H1 (cell line): ENCODE data around the gene PTDSS2. TPM values are rescaled to one million over a fixed set of nuclear protein-coding genes. Genes with fewer than 3 reads are reported as not detected.

Experiments used
- CTCF ChIA-PET: fragments of 300-600 bp; sonication (Branson Sonifier 250); formaldehyde crosslinking; loops from one replicate; lab custom pipeline; 2021; ENCODE audit not compliant: partially characterized antibody; lab: Charles Lee
- POLR2A ChIA-PET: fragments of 300-600 bp; sonication (Branson Sonifier 250); formaldehyde crosslinking; loops from one replicate; lab custom pipeline; 2021; ENCODE audit warnings: inconsistent platforms; ENCODE audit not compliant: partially characterized antibody; lab: Charles Lee
- DNase-seq, 2 experiments: peaks; one replicate each; pipeline versions ENCODE4 v3.0.0 to v3.0.0-alpha.2; 2010 to 2022; ENCODE audit warnings: low spot score in 2 of 2, low read depth in 1 of 2, mixed read lengths in 1 of 2
- FAIRE-seq: peaks from 2 replicates; lab custom pipeline; 2011; peaks lifted over from hg19 to GRCh38; lab: Jason Lieb, UNC
- H2AFZ ChIP-seq: 2 replicates; pipeline ENCODE4 v1.8.1; 2012; ENCODE audit warnings: low read length, inconsistent platforms
- H2AK5ac ChIP-seq: 2 replicates; pipeline ENCODE4 v1.6.1; 2013; ENCODE audit warnings: low read depth, low read length
- H2BK120ac ChIP-seq: replicated peaks from 2 replicates; pipeline ENCODE3; 2013; ENCODE audit warnings: low read depth, low read length, inconsistent platforms
- H2BK12ac ChIP-seq: 2 replicates; pipeline ENCODE4 v1.6.1; 2013; ENCODE audit warnings: low read depth, low read length
- H2BK15ac ChIP-seq: 2 replicates; pipeline ENCODE4 v1.6.1; 2013; ENCODE audit warnings: low read length
- H2BK20ac ChIP-seq: 2 replicates; pipeline ENCODE4 v1.6.1; 2013; ENCODE audit warnings: low read length
- H2BK5ac ChIP-seq: 2 replicates; pipeline ENCODE4 v1.6.1; 2013; ENCODE audit warnings: low read depth, low read length
- H3K14ac ChIP-seq: 2 replicates; pipeline ENCODE4 v1.6.1; 2013; ENCODE audit warnings: inconsistent platforms; ENCODE audit not compliant: insufficient read length
- H3K18ac ChIP-seq: 2 replicates; pipeline ENCODE4 v1.6.1; 2013; ENCODE audit warnings: low read length; ENCODE audit errors: extremely low read depth
- H3K23ac ChIP-seq: 2 replicates; pipeline ENCODE4 v1.6.1; 2013; ENCODE audit warnings: inconsistent platforms; ENCODE audit not compliant: insufficient read length
- H3K23me2 ChIP-seq: 2 replicates; pipeline ENCODE4 v1.6.1; 2013; ENCODE audit warnings: low read depth, low read length
- H3K27ac ChIP-seq: 2 replicates; pipeline ENCODE4 v1.6.1; 2011; ENCODE audit warnings: low read depth, low read length, inconsistent platforms
- H3K27me3 ChIP-seq, 4 experiments: replicated peaks in 1 of 4; 1 replicate in 1 of 4; 2 replicates in 3 of 4; pipeline versions ENCODE4 v1.6.1 to v1.8.1; 2011 to 2013; ENCODE audit warnings: low read length in 3 of 4, mild to moderate bottlenecking in 3 of 4, inconsistent platforms in 2 of 4, mixed read lengths in 2 of 4, moderate library complexity in 1 of 4; ENCODE audit not compliant: control insufficient read depth in 3 of 4, insufficient read depth in 3 of 4; ENCODE audit errors: extremely low read depth in 1 of 4
- H3K36me3 ChIP-seq, 4 experiments: 2 replicates each; pipeline versions ENCODE4 v1.6.1 to v1.8.1; 2011 to 2013; ENCODE audit warnings: mild to moderate bottlenecking in 4 of 4, low read length in 3 of 4, moderate library complexity in 2 of 4, control low read depth in 1 of 4, inconsistent platforms in 1 of 4; ENCODE audit not compliant: insufficient read depth in 4 of 4, control insufficient read depth in 2 of 4
- H3K4ac ChIP-seq: replicated peaks from 2 replicates; pipeline ENCODE3; 2013; ENCODE audit warnings: low read length, low read depth, mixed read lengths, inconsistent platforms; ENCODE audit not compliant: insufficient read length
- H3K4me1 ChIP-seq, 4 experiments: replicated peaks in 1 of 4; 1 replicate in 1 of 4; 2 replicates in 3 of 4; pipeline versions ENCODE4 v1.6.1 to v1.8.1; 2011 to 2013; ENCODE audit warnings: low read length in 3 of 4, inconsistent platforms in 2 of 4, mixed read lengths in 1 of 4; ENCODE audit not compliant: insufficient read depth in 4 of 4, control insufficient read depth in 3 of 4
- H3K4me2 ChIP-seq, 2 experiments: 2 replicates each; pipeline versions ENCODE4 v1.6.1 to v1.8.1; 2011 to 2013; ENCODE audit warnings: low read depth in 2 of 2, low read length in 2 of 2, control low read depth in 1 of 2, inconsistent platforms in 1 of 2, mild to moderate bottlenecking in 1 of 2; ENCODE audit not compliant: insufficient read depth in 1 of 2
- H3K4me3 ChIP-seq, 4 experiments: fragments of 200-600, 300-600 bp in 1 of 4; sonication (generic), shearing (Covaris generic), sonication (Bioruptor Twin) in 1 of 4; 2 replicates each; pipeline versions ENCODE4 v1.5.1 to v1.8.1; 2011 to 2016; ENCODE audit warnings: low read length in 4 of 4, low read depth in 3 of 4, control low read depth in 2 of 4, inconsistent platforms in 2 of 4, mild to moderate bottlenecking in 2 of 4, mixed read lengths in 1 of 4, moderate library complexity in 1 of 4; ENCODE audit not compliant: insufficient read depth in 2 of 4; ENCODE audit errors: extremely low read depth in 1 of 4
- H3K56ac ChIP-seq: replicated peaks from 2 replicates; pipeline ENCODE3; 2013; ENCODE audit warnings: low read depth, mild to moderate bottlenecking, mixed read lengths, low read length, inconsistent platforms; ENCODE audit not compliant: insufficient read length
- H3K79me1 ChIP-seq: 2 replicates; pipeline ENCODE4 v1.6.1; 2013; ENCODE audit warnings: low read depth, low read length, control low read depth
- H3K79me2 ChIP-seq, 2 experiments: 2 replicates each; pipeline versions ENCODE4 v1.6.1 to v1.8.1; 2012 to 2013; ENCODE audit warnings: low read length in 2 of 2, mild to moderate bottlenecking in 2 of 2, inconsistent platforms in 1 of 2; ENCODE audit not compliant: insufficient read depth in 2 of 2, control insufficient read depth in 1 of 2
- H3K9ac ChIP-seq, 4 experiments: replicated peaks in 1 of 4; 1 replicate in 1 of 4; 2 replicates in 3 of 4; pipeline versions ENCODE4 v1.6.1 to v1.8.1; 2011 to 2013; ENCODE audit warnings: low read depth in 3 of 4, low read length in 3 of 4, control low read depth in 2 of 4, mild to moderate bottlenecking in 2 of 4, moderate library complexity in 2 of 4, inconsistent platforms in 1 of 4; ENCODE audit errors: extremely low read depth in 1 of 4
- H3K9me3 ChIP-seq, 2 experiments: 2 replicates each; pipeline versions ENCODE4 v1.6.1 to v1.8.1; 2012 to 2013; ENCODE audit warnings: mild to moderate bottlenecking in 2 of 2, moderate library complexity in 2 of 2, control low read depth in 1 of 2, inconsistent platforms in 1 of 2, low read depth in 1 of 2, low read length in 1 of 2, mixed read lengths in 1 of 2; ENCODE audit not compliant: insufficient read depth in 2 of 2
- H4K20me1 ChIP-seq, 2 experiments: replicated peaks in 1 of 2; 2 replicates each; pipeline versions ENCODE3 to v1.8.1; 2011 to 2013; ENCODE audit warnings: inconsistent platforms in 2 of 2, low read length in 2 of 2, mild to moderate bottlenecking in 1 of 2; ENCODE audit not compliant: insufficient read depth in 2 of 2, control insufficient read depth in 1 of 2
- H4K5ac ChIP-seq: 2 replicates; pipeline ENCODE4 v1.6.1; 2013; ENCODE audit warnings: low read length, low read depth, mixed read lengths, inconsistent platforms; ENCODE audit not compliant: insufficient read length
- H4K8ac ChIP-seq: 2 replicates; pipeline ENCODE4 v1.8.0; 2013; ENCODE audit warnings: mild to moderate bottlenecking, moderate library complexity, low read length, inconsistent platforms; ENCODE audit not compliant: insufficient read depth; ENCODE audit errors: extremely low read depth
- H4K91ac ChIP-seq: replicated peaks from 2 replicates; pipeline ENCODE3; 2013; ENCODE audit warnings: low read length, mixed read lengths, inconsistent platforms; ENCODE audit not compliant: insufficient read length
- ATF2 ChIP-seq: IDR thresholded peaks from 2 replicates; pipeline ENCODE4 v1.6.1; 2012; ENCODE audit warnings: low read length, inconsistent platforms
- CEBPB ChIP-seq: IDR thresholded peaks from 2 replicates; pipeline ENCODE4 v1.6.1; 2012; ENCODE audit warnings: low read depth, low read length
- CHD2 ChIP-seq: IDR thresholded peaks from 2 replicates; pipeline ENCODE4 v1.6.1; 2012; ENCODE audit warnings: low read length, improper control_type of control experiment
- CREB1 ChIP-seq: IDR thresholded peaks from 2 replicates; pipeline ENCODE4 v1.6.1; 2012; ENCODE audit warnings: inconsistent platforms
- JUN ChIP-seq: IDR thresholded peaks from 2 replicates; pipeline ENCODE4 v1.6.1; 2011; ENCODE audit warnings: low read depth, mild to moderate bottlenecking, improper control_type of control experiment, low read length
- KDM4A ChIP-seq: IDR thresholded peaks from one replicate; pipeline ENCODE4 v1.7.1; 2012; ENCODE audit warnings: low read depth, mild to moderate bottlenecking, moderate library complexity, low read length, inconsistent platforms; ENCODE audit not compliant: severe bottlenecking
- MAFK ChIP-seq: IDR thresholded peaks from 2 replicates; pipeline ENCODE4 v1.6.1; 2012; ENCODE audit warnings: low read depth, mild to moderate bottlenecking, improper control_type of control experiment, low read length
- NANOG ChIP-seq: IDR thresholded peaks from 2 replicates; pipeline ENCODE4 v1.6.1; 2011; ENCODE audit warnings: low read length, low read depth, mild to moderate bottlenecking, inconsistent platforms; ENCODE audit not compliant: insufficient read depth, poor library complexity, severe bottlenecking
- NRF1 ChIP-seq: IDR thresholded peaks from 2 replicates; pipeline ENCODE4 v1.6.1; 2011; ENCODE audit warnings: mild to moderate bottlenecking, low read depth, low read length, improper control_type of control experiment
- TCF12 ChIP-seq: IDR thresholded peaks from 2 replicates; pipeline ENCODE4 v1.6.1; 2011; ENCODE audit warnings: low read depth, mild to moderate bottlenecking, low read length
- TEAD4 ChIP-seq: IDR thresholded peaks from 2 replicates; pipeline ENCODE4 v1.6.1; 2012; ENCODE audit warnings: low read depth, low read length, inconsistent platforms, mixed read lengths
- USF2 ChIP-seq: IDR thresholded peaks from 2 replicates; pipeline ENCODE4 v1.6.1; 2011; ENCODE audit warnings: low read length, improper control_type of control experiment
- WGBS, 2 experiments: shearing (Covaris generic) in 1 of 2; methylation state at CpG; one replicate each; pipeline versions ENCODE4 v1.1.6 to v1.1.7; 2013 to 2015; ENCODE audit warnings: low lambda C conversion rate in 2 of 2, mixed read lengths in 2 of 2, inconsistent platforms in 1 of 2, low coverage in 1 of 2, missing lambda C conversion rate in 1 of 2; ENCODE audit not compliant: insufficient replicate concordance in 2 of 2, insufficient coverage in 1 of 2, insufficient read length in 1 of 2; ENCODE audit errors: extremely low coverage in 1 of 2, missing lambda C conversion rate in 1 of 2; 5-methylcytosine and 5-hydroxymethylcytosine counted together
- polyA plus RNA-seq, 7 experiments: library from polyadenylated mRNA; depleted of rRNA in 3 of 7; stranded (reverse) in 5 of 7; unstranded in 2 of 7; fragments of >200 nt in 5 of 7; fragments of 200-250 nt in 2 of 7; gene quantifications; 1 replicate in 5 of 7; 2 replicates in 1 of 7; 4 replicates in 1 of 7; pipeline versions ENCODE4 v1.2.1 to v1.2.3, GENCODE V29; 2011 to 2013; ENCODE audit warnings: missing spikeins in 2 of 7, mixed read lengths in 2 of 7
- total RNA-seq: library from RNA; stranded (reverse); fragmentation: NEBNext Ultra II Directional; extraction: Animal tissue kit (Norgen Biotek cat#: 25700); gene quantifications from 2 replicates; pipeline ENCODE4 v1.2.1, GENCODE V29; 2021

Gene PTDSS2
- total and polyA plus RNA-seq, 2 of the 8 experiments (the other 6 are each of a cell fraction or from before 2014, with no cell fraction given): 48.7 to 68.2 TPM

DNA sequence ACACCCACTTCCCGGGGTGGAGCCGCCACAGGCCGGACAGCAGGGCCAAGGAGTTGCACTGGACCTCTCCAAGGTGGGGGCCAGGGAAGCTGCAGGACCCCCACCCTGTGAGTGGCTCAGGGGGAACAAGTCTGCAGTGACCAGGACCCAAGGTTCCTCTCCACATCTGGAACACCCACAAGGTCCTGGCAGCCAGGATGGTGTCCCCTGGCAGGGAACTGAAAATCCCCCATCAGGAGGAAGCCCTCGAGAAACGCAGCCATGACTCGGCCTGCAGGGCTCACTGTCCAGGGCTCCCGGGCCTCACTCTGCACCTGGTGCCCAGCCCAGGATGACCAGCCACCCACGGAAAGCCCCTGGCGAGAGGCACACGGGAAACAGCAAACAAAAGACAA lies 45.5 kb downstream of the PTDSS2 start:
- POLR2A ChIA-PET: interaction anchor here (1.4 to 1.7 kb wide), 3 partner anchors 10 to 79 kb away, joined by 3 to 11 read pairs (median 4); partner anchors contain the start of gene RNH1
- Histone ChIP-seq H2BK20ac (no peak overlapping the region), H4K20me1 (peaks cover 4 to 10% of the 10 kb centered on the region in 2 experiments), H3K27ac (no peak overlapping the region), H2BK5ac (no peak overlapping the region), H3K27me3 (no peaks in the 10 kb centered on the region), H3K79me2 (no peaks in the 10 kb centered on the region), H4K5ac (no peak overlapping the region), H2BK15ac (no peak overlapping the region), H3K9ac (no peak overlapping the region), H4K91ac (no peak overlapping the region), H3K56ac (no peak overlapping the region), H3K18ac (no peak overlapping the region), H3K4ac (no peak overlapping the region), H3K4me1 (no peaks in the 10 kb centered on the region), H3K14ac (no peak overlapping the region), H3K4me3 (no peak overlapping the region), H3K23me2 (no peaks in the 10 kb centered on the region), H4K8ac (no peak overlapping the region; the same call in 1 of the 2 replicates), H2AFZ (no peak overlapping the region), H3K79me1 (no peaks in the 10 kb centered on the region; the same call in 1 of the 2 replicates), H3K9me3 (peaks cover 11 to 19% of the 10 kb centered on the region in 2 experiments; a peak in 3 of 4 replicates), H3K4me2 (no peak overlapping the region), H3K36me3 (peaks cover 17 to 45% (median 34%) of the 10 kb centered on the region in 4 experiments; a peak in 7 of 8 replicates), H3K23ac (no peak overlapping the region), H2BK12ac (no peak overlapping the region), H2AK5ac (no peak overlapping the region), H2BK120ac (no peak overlapping the region)
- CTCF ChIA-PET: interaction anchor here (0.9 to 1.7 kb wide), 3 partner anchors 16 to 47 kb away, joined by 3 to 5 read pairs (median 5); no protein-coding TSS in a partner anchor
- WGBS, 2 experiments: 97% methylated on average over 10 of the region's 10 CpGs; no CpG with 5 or more reads in 1 of the 2 experiments
- DNase-seq (no peak), FAIRE-seq (no peak)
- TF ChIP-seq JUN (no peak), TEAD4 (no peak), NANOG (no peak), CREB1 (no peak), USF2 (no peak), TCF12 (no peak), MAFK (no peak), ATF2 (no peak), CHD2 (no peak), CEBPB (no peak), KDM4A (no peak), NRF1 (no peak)
